HG02642 (cell line): ENCODE measurements around the gene ACO1.
A peak's percentile ranks its signal among the peaks of the same experiment; 100 is the strongest.
"Not testable (repeated sequence)": the region's sequence is repeated elsewhere in the genome, so short reads cannot be mapped to it uniquely, and the experiment has no call there.

Experiments used
- ATAC-seq: cut with Tn5 transposase; IDR thresholded peaks from one replicate; pipeline ENCODE4 v1.9.1; 2021; ENCODE audit warnings: mild to moderate bottlenecking; ENCODE audit not compliant: unreplicated experiment, poor library complexity

ACO1 gene

GRCh38 chr9:32384364-32385151 is at the start of gene ACO1:
TSS of gene ACO1 (plus strand) at chr9:32384643. CDS start at chr9:32405507, 20,864 bp downstream.
- ATAC-seq = peak; percentile 98

- ATAC-seq = no peak
These were observed 49.2 kb upstream of the ACO1 start for GRCh38 chr9:32334916-32335895.

DNA sequence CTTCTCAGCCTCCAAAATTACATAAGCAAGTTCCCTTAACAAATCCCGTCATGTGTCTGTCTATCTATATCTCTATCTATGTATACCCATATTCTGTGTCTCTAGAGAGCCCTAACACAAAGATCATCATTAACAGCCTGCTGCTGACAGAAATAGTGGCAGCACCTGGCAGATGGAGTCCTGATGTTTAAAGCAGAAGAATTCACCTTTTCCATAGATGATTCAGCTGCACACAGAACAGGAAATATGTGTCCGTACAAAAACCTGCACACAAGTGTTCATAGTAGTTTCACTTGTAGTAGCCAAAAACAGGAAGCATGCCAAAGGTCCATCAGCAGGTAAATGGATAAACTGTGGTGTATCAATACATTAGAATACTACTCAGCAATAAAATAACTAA is 45.0 kb upstream of the ACO1 start:
- ATAC-seq = peak; percentile 87

GRCh38 chr9:32340361-32340760 is 44.1 kb upstream of the ACO1 start:
- no peak for ATAC-seq

- no peak for ATAC-seq
These were observed 39.8 kb upstream of the ACO1 start for GRCh38 chr9:32344551-32345182.

- no peak for ATAC-seq
These were observed 39.2 kb upstream of the ACO1 start for GRCh38 chr9:32345243-32345642.

DNA sequence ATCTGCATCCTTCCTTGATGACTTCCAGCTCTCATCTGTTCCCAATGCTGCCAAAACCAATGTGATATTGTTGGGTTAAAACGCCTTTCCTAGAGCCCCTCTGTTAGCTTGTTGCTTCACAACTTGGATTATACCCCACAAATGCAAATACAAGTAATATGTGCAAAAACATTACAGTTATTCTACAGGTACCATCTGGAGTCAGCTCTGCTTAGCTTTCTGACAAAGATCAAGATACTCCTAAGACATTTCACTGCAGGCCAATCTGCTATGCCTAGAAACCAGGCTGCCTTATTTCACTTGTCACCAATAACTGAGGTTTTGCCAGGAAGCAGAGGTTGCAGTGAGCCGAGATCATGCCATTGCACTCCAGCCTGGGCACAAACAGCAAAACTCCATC is 36.9 kb upstream of the ACO1 start:
- ATAC-seq = no peak

GRCh38 chr9:32348106-32348695 is 36.2 kb upstream of the ACO1 start:
- no peak for ATAC-seq

- ATAC-seq = no peak
These were observed 35.4 kb upstream of the ACO1 start for GRCh38 chr9:32349013-32349412.

GRCh38 chr9:32350682-32351081 is 33.8 kb upstream of the ACO1 start:
- ATAC-seq = no peak

- ATAC-seq = no peak
These were observed 32.6 kb upstream of the ACO1 start for GRCh38 chr9:32351845-32352244.

DNA sequence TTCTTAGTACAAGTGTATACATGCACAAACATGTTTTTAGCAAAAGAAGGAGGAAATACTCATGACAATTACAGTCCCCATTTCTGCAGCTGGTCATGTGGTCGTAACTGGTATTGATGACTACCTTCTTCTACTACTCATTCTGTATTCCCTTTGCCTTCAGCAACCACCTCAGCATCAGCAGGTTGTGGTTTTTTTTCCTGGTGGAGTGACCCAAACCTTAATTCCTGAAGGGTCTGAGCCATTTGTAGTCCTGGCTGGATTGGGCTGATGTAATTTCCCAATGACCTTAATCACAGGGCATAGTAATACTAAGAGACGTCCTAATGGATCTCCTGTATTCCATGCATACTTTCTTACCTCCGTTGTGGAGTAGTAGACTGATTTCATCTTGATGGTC is 31.0 kb upstream of the ACO1 start:
- ATAC-seq = not testable (repeated sequence)

GRCh38 chr9:32359452-32359851 is 25.0 kb upstream of the ACO1 start:
- no peak for ATAC-seq

GRCh38 chr9:32360983-32361673 is 23.3 kb upstream of the ACO1 start:
- ATAC-seq = no peak

GRCh38 chr9:32371279-32371678 is 13.2 kb upstream of the ACO1 start:
- ATAC-seq = no peak

- ATAC-seq = no peak
These were observed 12.8 kb upstream of the ACO1 start for GRCh38 chr9:32371679-32372078.

- ATAC-seq = no peak
These were observed 8.2 kb upstream of the ACO1 start for GRCh38 chr9:32376285-32376684.

DNA sequence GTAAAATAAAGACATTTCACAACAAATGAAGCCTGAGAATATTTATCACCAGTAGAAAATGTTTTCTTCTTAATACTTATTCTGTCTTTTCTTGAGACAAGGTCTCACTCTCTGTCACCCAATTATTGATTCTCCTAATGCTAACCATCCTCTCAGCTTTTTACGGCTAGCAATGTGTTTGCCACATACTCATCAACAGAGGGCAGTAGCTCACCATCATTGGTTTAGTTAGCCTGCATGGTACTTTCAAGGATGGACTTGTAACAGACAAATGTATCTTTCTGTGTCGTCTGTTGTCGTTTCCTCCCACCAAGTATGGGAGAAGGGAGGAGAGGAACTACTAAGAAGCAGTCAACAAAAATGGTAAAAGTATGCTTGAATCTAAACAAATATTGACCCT is 5.9 kb upstream of the ACO1 start:
- peak; percentile 80 for ATAC-seq

GRCh38 chr9:32378993-32379729 is 5.3 kb upstream of the ACO1 start:
- peak; percentile 74 for ATAC-seq
